Neural progenitor cell (in vitro differentiated cells): ENCODE measurements around the gene LRRC34. TPM values are rescaled to one million over a fixed set of nuclear protein-coding genes. Genes with fewer than 3 reads are reported as not detected.

Experiments used
- DNase-seq: peaks from one replicate; pipeline ENCODE4 v3.0.0-alpha.2; 2016; ENCODE audit warnings: low spot score
- H2AFZ ChIP-seq: fragments of 200-600 bp; sonication (generic); replicated peaks from 2 replicates; pipeline ENCODE4 v1.6.1; 2016; ENCODE audit warnings: antibody characterized with exemption
- H3F3A ChIP-seq: fragments of 200-600 bp; sonication (generic); 2 replicates; pipeline ENCODE4 v1.6.1; 2016; ENCODE audit warnings: antibody characterized with exemption, low read depth
- H3K27ac ChIP-seq: fragments of 200-600 bp; sonication (generic); 2 replicates; pipeline ENCODE4 v1.5.1; 2016; ENCODE audit warnings: mild to moderate bottlenecking
- H3K27me3 ChIP-seq: fragments of 200-600 bp; sonication (generic); 2 replicates; pipeline ENCODE4 v1.6.1; 2016; ENCODE audit warnings: mild to moderate bottlenecking, moderate library complexity
- H3K36me3 ChIP-seq: fragments of 200-600 bp; sonication (generic); 2 replicates; pipeline ENCODE4 v1.5.1; 2016
- H3K4me1 ChIP-seq: fragments of 200-600 bp; sonication (generic); 2 replicates; pipeline ENCODE4 v1.6.1; 2016; ENCODE audit warnings: mixed run types
- H3K4me2 ChIP-seq: fragments of 200-600 bp; sonication (generic); 2 replicates; pipeline ENCODE4 v1.6.1; 2016
- H3K4me3 ChIP-seq: fragments of 200-600 bp; sonication (generic); 2 replicates; pipeline ENCODE4 v1.5.1; 2016
- H3K79me2 ChIP-seq: fragments of 200-600 bp; sonication (generic); 2 replicates; pipeline ENCODE4 v1.6.1; 2016; ENCODE audit warnings: low read depth
- H3K9ac ChIP-seq: fragments of 200-600 bp; sonication (generic); 2 replicates; pipeline ENCODE4 v1.6.1; 2016
- H3K9me3 ChIP-seq: fragments of 200-600 bp; sonication (generic); 2 replicates; pipeline ENCODE4 v1.5.1; 2016; ENCODE audit warnings: low read depth
- H4K20me1 ChIP-seq: fragments of 200-600 bp; sonication (generic); 2 replicates; pipeline ENCODE4 v1.6.1; 2016; ENCODE audit warnings: low read depth
- H3K27ac Mint-ChIP-seq: 3 replicates; pipeline ENCODE4 v1.8.0; 2021; ENCODE audit warnings: mixed read lengths
- H3K27me3 Mint-ChIP-seq: 2 replicates; pipeline ENCODE4 v1.8.0; 2022; ENCODE audit warnings: low read depth, mild to moderate bottlenecking, inconsistent platforms, moderate library complexity, mixed read lengths; ENCODE audit not compliant: insufficient read depth
- H3K36me3 Mint-ChIP-seq: 3 replicates; pipeline ENCODE4 v1.8.0; 2021; ENCODE audit warnings: mixed read lengths
- H3K4me1 Mint-ChIP-seq: 3 replicates; pipeline ENCODE4 v1.8.0; 2021; ENCODE audit warnings: mixed read lengths
- H3K4me3 Mint-ChIP-seq: 3 replicates; pipeline ENCODE4 v1.8.0; 2021; ENCODE audit warnings: mild to moderate bottlenecking, moderate library complexity, mixed read lengths
- H3K9me3 Mint-ChIP-seq: 3 replicates; pipeline ENCODE4 v1.8.0; 2020; ENCODE audit warnings: mixed read lengths
- EZH2 ChIP-seq: fragments of 200-600 bp; sonication (generic); IDR thresholded peaks from 2 replicates; pipeline ENCODE4 v1.6.1; 2017; ENCODE audit warnings: antibody characterized with exemption, mild to moderate bottlenecking, moderate library complexity
- EZH2phosphoT487 ChIP-seq: fragments of 200-600 bp; sonication (generic); IDR thresholded peaks from 2 replicates; pipeline ENCODE4 v1.6.1; 2017; ENCODE audit warnings: antibody characterized with exemption
- total RNA-seq: library from RNA; depleted of rRNA; stranded (reverse); fragments of >200 nt; gene quantifications from 2 replicates; pipeline ENCODE4 v1.2.3, GENCODE V29; 2015; ENCODE audit warnings: low replicate concordance
- TF ChIP-seq, protein P1 (sequence below): fragments of 200-600 bp; sonication (generic); IDR thresholded peaks from 2 replicates; pipeline ENCODE4 v1.5.1; 2017; ENCODE audit warnings: antibody characterized with exemption, mild to moderate bottlenecking

LRRC34 gene
- total RNA-seq, 1 donor from 2014 or later = 54.8 TPM

DNA sequence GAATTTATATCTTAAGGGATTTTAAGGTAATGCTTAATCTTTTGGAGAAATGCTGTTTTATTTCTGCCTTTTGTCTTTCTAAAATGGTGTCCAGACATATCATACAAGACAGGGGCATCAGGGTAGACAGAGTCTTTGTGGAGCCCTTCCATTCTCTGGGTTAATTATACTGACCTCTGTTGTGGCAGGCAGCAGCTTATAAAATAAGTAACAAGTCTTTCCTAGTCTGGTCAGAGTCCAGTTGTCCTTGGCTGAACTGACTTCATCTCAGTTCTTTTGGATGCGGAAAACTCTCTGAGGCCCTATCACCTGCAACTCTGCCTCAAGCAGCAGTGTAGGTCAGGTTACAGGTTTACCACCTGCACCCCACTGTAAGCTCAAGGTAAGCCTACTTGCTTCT, 20.3 kb downstream of the LRRC34 start:
- Histone ChIP-seq H2AFZ (no peak overlapping the region), H3K4me1 (no peaks in the 10 kb centered on the region), H3K4me2 (no peak overlapping the region), H3K9ac (no peak overlapping the region), H3K4me3 (no peak overlapping the region), H3K27ac (no peak overlapping the region), H3K27me3 (no peaks in the 10 kb centered on the region), H3K36me3 (peaks cover 5% of the 10 kb centered on the region), H3F3A (no peaks in the 10 kb centered on the region), H3K9me3 (no peaks in the 10 kb centered on the region), H4K20me1 (no peaks in the 10 kb centered on the region), H3K79me2 (no peaks in the 10 kb centered on the region)
- peaks cover 4% of the 10 kb centered on the region for H3K36me3 Mint-ChIP-seq
- no peaks in the 10 kb centered on the region for H3K27me3 Mint-ChIP-seq
- no peak overlapping the region for H3K4me3 Mint-ChIP-seq
- H3K9me3 Mint-ChIP-seq = no peaks in the 10 kb centered on the region
- no peak for DNase-seq
- no peak overlapping the region for H3K27ac Mint-ChIP-seq
- no peak for TF ChIP-seq EZH2phosphoT487
- H3K4me1 Mint-ChIP-seq = no peaks in the 10 kb centered on the region

DNA sequence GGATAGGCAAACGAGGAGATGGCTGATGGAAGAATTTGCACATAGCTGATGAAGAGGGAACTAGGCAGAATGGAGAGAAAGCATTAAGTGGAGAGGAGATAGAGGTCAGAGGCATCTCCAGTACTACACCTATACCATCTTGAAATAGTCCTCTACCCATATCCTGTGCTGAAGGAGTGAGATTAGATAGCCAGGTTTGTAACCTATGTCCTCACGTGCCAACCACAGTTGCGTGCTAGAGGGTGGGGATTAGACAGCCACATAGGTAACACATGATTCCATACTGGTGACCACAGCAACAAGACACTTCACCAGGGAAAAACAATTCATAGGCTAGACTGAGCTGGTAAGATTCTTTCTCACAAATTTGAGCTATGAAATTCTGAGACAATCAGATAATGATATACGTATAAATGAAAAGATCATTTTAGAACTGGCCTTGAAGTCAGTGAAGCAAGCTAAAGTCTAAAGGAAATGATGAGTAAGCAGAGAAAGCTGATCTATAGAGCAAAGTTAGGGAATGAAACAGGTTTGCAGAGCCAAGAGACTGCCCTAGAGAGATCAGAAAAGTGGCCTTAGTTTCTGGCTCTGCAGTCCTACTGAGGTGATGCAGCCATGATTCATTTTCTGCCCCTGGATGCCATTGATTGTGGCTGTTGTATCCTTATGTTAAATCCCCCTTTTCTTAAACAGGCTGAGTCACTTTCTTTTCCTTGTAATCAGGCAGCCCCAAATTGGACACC, 21.8 kb downstream of the LRRC34 start:
- TF ChIP-seq EZH2 (no peak), EZH2phosphoT487 (no peak)
- TF ChIP-seq, protein P1, sequence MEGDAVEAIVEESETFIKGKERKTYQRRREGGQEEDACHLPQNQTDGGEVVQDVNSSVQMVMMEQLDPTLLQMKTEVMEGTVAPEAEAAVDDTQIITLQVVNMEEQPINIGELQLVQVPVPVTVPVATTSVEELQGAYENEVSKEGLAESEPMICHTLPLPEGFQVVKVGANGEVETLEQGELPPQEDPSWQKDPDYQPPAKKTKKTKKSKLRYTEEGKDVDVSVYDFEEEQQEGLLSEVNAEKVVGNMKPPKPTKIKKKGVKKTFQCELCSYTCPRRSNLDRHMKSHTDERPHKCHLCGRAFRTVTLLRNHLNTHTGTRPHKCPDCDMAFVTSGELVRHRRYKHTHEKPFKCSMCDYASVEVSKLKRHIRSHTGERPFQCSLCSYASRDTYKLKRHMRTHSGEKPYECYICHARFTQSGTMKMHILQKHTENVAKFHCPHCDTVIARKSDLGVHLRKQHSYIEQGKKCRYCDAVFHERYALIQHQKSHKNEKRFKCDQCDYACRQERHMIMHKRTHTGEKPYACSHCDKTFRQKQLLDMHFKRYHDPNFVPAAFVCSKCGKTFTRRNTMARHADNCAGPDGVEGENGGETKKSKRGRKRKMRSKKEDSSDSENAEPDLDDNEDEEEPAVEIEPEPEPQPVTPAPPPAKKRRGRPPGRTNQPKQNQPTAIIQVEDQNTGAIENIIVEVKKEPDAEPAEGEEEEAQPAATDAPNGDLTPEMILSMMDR = no peak
- Histone ChIP-seq H3K36me3 (peaks cover 5% of the 10 kb centered on the region), H3F3A (no peaks in the 10 kb centered on the region), H3K4me2 (no peak overlapping the region), H3K9ac (no peak overlapping the region), H3K79me2 (no peaks in the 10 kb centered on the region), H3K27me3 (no peaks in the 10 kb centered on the region), H3K27ac (no peak overlapping the region), H3K4me1 (no peaks in the 10 kb centered on the region), H3K9me3 (no peaks in the 10 kb centered on the region), H3K4me3 (no peak overlapping the region), H2AFZ (no peak overlapping the region), H4K20me1 (no peaks in the 10 kb centered on the region)
- H3K27me3 Mint-ChIP-seq = no peaks in the 10 kb centered on the region
- no peaks in the 10 kb centered on the region for H3K4me1 Mint-ChIP-seq
- no peak overlapping the region for H3K27ac Mint-ChIP-seq
- no peak for DNase-seq
- H3K9me3 Mint-ChIP-seq = no peaks in the 10 kb centered on the region
- peaks cover 8% of the 10 kb centered on the region for H3K36me3 Mint-ChIP-seq
- no peak overlapping the region for H3K4me3 Mint-ChIP-seq

DNA sequence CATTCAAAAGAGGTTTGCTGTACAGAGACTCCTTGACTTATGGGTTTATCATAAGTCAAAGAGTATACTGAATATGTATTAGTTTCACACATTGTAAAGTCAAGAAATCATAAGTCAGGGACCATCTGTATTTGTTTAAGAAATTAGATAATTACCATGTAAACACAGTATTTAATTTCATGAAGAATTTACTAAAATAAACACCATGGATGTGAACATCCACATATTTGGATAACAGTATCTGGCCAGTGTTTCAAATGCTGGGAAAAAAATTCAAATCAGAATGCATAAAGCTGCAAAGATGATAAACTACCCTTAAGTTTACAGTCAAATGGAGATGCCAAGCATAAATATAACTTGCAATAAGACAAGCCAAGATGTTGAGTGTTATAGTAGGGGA, 22.5 kb downstream of the LRRC34 start:
- Histone ChIP-seq H3K9ac (no peak overlapping the region), H3F3A (no peaks in the 10 kb centered on the region), H3K4me2 (no peak overlapping the region), H3K4me3 (no peak overlapping the region), H3K79me2 (no peaks in the 10 kb centered on the region), H4K20me1 (no peaks in the 10 kb centered on the region), H3K27me3 (no peaks in the 10 kb centered on the region), H3K36me3 (peaks cover 5% of the 10 kb centered on the region), H3K9me3 (no peaks in the 10 kb centered on the region), H3K4me1 (no peaks in the 10 kb centered on the region), H3K27ac (no peak overlapping the region), H2AFZ (no peak overlapping the region)
- H3K27me3 Mint-ChIP-seq = no peaks in the 10 kb centered on the region
- no peaks in the 10 kb centered on the region for H3K9me3 Mint-ChIP-seq
- H3K27ac Mint-ChIP-seq = no peak overlapping the region
- no peak overlapping the region for H3K4me3 Mint-ChIP-seq
- peaks cover 11% of the 10 kb centered on the region for H3K36me3 Mint-ChIP-seq
- no peak for DNase-seq
- H3K4me1 Mint-ChIP-seq = no peaks in the 10 kb centered on the region
- TF ChIP-seq, protein P1 = no peak
- TF ChIP-seq EZH2 (no peak), EZH2phosphoT487 (no peak)

GRCh38 chr3:169787791-169788190, 24.9 kb downstream of the LRRC34 start:
- TF ChIP-seq EZH2phosphoT487 (no peak), EZH2 (no peak)
- TF ChIP-seq, protein P1 = no peak
- no peaks in the 10 kb centered on the region for H3K27me3 Mint-ChIP-seq
- no peak overlapping the region for H3K4me2 ChIP-seq

More at GRCh38 chr3:169787791-169788190, 24.9 kb downstream of the LRRC34 start:
- H3K4me3 ChIP-seq = no peak overlapping the region
- no peak overlapping the region for H2AFZ ChIP-seq
- H3K36me3 ChIP-seq = peaks cover 14% of the 10 kb centered on the region
- no peaks in the 10 kb centered on the region for H3K9me3 Mint-ChIP-seq
- H3K4me1 Mint-ChIP-seq = no peaks in the 10 kb centered on the region
- no peak overlapping the region for H3K27ac ChIP-seq
- DNase-seq = no peak
- no peaks in the 10 kb centered on the region for H4K20me1 ChIP-seq
- H3K9ac ChIP-seq = no peak overlapping the region
- no peaks in the 10 kb centered on the region for H3K27me3 ChIP-seq
- H3K36me3 Mint-ChIP-seq = peaks cover 11% of the 10 kb centered on the region
- no peak overlapping the region for H3K27ac Mint-ChIP-seq
- H3F3A ChIP-seq = no peaks in the 10 kb centered on the region
- H3K79me2 ChIP-seq = no peaks in the 10 kb centered on the region
- no peaks in the 10 kb centered on the region for H3K4me1 ChIP-seq
- no peaks in the 10 kb centered on the region for H3K9me3 ChIP-seq
- H3K4me3 Mint-ChIP-seq = no peak overlapping the region
